GM23338 (cell line): ENCODE measurements around the gene SGO2.

Source experiments
- CREB1 ChIP-seq: fragments of 250-450 bp; sonication (Bioruptor Pico); IDR thresholded peaks from 2 replicates; pipeline ENCODE4 v1.5.0; 2020; ENCODE audit warnings: low read depth, mild to moderate bottlenecking, moderate library complexity
- CTCF ChIP-seq, 2 experiments: fragments of 200-600 bp in 1 of 2; sonication (generic) in 1 of 2; conservative IDR thresholded peaks; 2 replicates each; pipeline versions ENCODE4 v1.5.1 to v1.6.1; 2016 to 2017; ENCODE audit warnings: antibody characterized with exemption in 2 of 2, low read depth in 2 of 2, mild to moderate bottlenecking in 2 of 2, moderate library complexity in 1 of 2
- ETS1 ChIP-seq: IDR thresholded peaks from 2 replicates; pipeline ENCODE4 v1.6.1; 2016; ENCODE audit warnings: antibody characterized with exemption
- EZH2 ChIP-seq: fragments of 200-600 bp; sonication (generic); IDR thresholded peaks from one replicate; pipeline ENCODE4 v1.8.0; 2017; ENCODE audit warnings: antibody characterized with exemption, mild to moderate bottlenecking, low read depth; ENCODE audit not compliant: unreplicated experiment
- EZH2phosphoT487 ChIP-seq: fragments of 200-600 bp; sonication (generic); IDR thresholded peaks from one replicate; pipeline ENCODE4 v1.8.1; 2018; ENCODE audit warnings: antibody characterized with exemption; ENCODE audit not compliant: unreplicated experiment
- JUNB ChIP-seq: IDR thresholded peaks from one replicate; pipeline ENCODE4 v1.6.1; 2016; ENCODE audit warnings: antibody characterized with exemption; ENCODE audit not compliant: unreplicated experiment
- NANOG ChIP-seq: IDR thresholded peaks from 2 replicates; pipeline ENCODE4 v1.6.1; 2016; ENCODE audit warnings: antibody characterized with exemption, borderline replicate concordance
- POLR2AphosphoS5 ChIP-seq: IDR thresholded peaks from 2 replicates; pipeline ENCODE4 v1.6.1; 2016; ENCODE audit warnings: antibody characterized with exemption, low read depth
- ZNF114 ChIP-seq: fragments of 250-450 bp; sonication (Bioruptor Pico); IDR thresholded peaks from 2 replicates; pipeline ENCODE4 v1.5.0; 2020; ENCODE audit warnings: mild to moderate bottlenecking, moderate library complexity
- ZNF331 ChIP-seq: fragments of 250-450 bp; sonication (Bioruptor Pico); IDR thresholded peaks from 2 replicates; pipeline ENCODE4 v1.5.0; 2020; ENCODE audit warnings: low read depth, mild to moderate bottlenecking, moderate library complexity

- TF ChIP-seq CTCF (conservative IDR thresholded peaks at IDR 0.05; ENCODE audit: low read depth in 2 of 2) (no peak), NANOG (no peak), EZH2phosphoT487 (no peak), POLR2AphosphoS5 (no peak), JUNB (no peak), CREB1 (CRISPR knock-in tag) (no peak), EZH2 (no peak), ZNF331 (CRISPR knock-in tag) (no peak), ZNF114 (CRISPR knock-in tag) (no peak), ETS1 (no peak)
Observed at GRCh38 chr2:200603972-200604371, 78.0 kb downstream of the SGO2 start.
